Activated CD4-positive, CD25-positive, alpha-beta regulatory T cell treated with anti-CD3 and anti-CD28 coated beads, Interleukin-2, amount 50 U/mL, for 24 hours (primary cell): Measurements from ENCODE around the gene IRGC.
A peak's percentile ranks its signal among the peaks of the same experiment; 100 is the strongest.

Source experiments
- ATAC-seq, 2 donors: fragments of 150-1000 bp; cut with Tn5 transposase; one replicate each; pipeline ENCODE4 v1.10.0; 2021; ENCODE audit warnings: mild to moderate bottlenecking in 1 of 2, moderate library complexity in 1 of 2

IRGC gene

DNA sequence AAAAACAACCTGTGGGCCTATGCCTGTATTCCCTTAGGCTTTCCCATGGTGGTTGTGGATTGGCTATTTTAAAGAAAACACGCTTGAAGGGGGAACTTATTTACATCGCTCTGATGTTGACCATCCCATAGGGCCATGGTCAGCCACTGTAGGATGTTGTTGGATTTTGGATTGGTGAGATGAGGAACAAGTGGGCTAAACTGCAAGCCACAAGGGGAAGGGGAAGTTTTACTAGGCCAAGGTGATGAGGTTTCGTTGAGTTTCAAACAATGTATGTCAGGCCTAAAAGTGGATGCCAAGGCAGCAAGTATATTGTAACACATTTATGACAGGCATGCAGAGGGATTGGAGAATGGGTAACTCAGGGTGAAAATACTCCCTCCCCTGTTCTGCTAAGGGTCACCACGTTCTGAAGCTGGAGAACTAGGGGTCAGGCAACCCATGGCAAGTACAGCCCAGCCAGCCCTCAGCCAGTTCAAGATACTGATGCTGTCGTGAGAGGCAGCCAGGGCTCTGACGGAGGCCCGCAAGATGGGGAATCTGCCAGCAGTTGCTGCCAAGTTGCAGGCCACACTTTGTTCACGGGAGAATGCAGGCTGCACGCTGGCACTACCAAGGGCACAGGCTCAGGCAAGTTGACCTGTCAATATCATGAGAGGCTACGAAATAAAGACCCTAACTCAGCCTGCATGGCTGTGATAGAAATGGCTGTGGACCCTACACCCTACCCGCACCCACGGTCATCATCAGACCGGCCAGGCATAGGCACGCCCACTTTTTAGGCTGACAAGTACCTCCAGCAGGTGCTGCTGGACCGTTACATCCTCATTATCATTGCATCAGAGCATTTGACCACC is 11.1 kb downstream of the IRGC start:
- no peak for ATAC-seq

DNA sequence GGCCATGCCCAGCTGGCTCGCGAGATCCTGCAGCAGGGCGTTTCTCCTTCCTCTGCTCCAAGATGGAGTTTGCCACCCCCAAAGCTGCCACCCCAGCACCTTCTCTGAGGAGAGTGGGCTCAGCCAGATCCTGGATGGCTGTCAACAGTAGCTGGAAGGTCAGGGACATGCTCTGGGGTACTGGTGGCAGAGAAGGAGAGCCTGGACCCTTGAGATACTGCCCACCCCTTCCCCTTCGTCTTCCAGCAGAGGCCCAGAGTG is 11.6 kb downstream of the IRGC start:
- no peak for ATAC-seq

DNA sequence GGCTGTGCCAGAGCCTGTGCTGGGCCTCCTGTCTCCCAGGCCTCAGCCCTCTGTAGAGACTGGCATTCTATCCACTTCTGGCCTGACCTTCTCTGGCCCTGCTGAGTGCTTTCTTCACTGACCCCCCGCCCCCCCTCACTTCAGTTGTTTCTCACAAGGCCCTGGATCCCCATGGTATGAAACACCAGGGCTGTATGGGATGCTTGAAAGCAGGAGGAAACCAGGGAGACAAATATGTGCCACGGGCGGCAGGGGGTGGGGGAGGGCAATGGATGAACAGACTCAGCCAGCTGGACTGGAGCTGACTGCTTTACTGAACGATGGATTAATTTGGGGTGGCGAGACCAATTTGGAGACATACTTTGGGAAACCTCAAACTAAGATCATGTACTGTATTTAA is 14.0 kb downstream of the IRGC start:
- no peak for ATAC-seq

DNA sequence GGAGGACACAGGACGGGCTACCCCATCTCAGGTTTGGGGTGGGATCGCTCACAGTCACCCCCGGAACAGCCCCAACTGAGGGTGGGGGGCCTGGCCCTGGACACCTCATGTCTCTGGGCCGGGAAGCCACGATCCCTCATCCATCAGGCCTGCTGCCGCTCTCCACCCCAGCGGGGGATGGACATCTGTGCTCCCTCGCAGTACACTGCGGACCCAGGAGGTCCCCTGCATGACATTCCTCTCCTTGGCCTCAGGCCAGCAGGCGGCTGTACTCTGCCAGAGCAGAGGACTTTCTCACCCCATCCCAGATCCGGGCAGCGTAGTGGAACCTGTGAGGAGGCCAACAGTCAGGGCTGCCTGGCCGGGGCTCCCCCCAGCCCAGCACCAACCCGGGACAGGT is 15.5 kb downstream of the IRGC start:
- ATAC-seq, result no peak

DNA sequence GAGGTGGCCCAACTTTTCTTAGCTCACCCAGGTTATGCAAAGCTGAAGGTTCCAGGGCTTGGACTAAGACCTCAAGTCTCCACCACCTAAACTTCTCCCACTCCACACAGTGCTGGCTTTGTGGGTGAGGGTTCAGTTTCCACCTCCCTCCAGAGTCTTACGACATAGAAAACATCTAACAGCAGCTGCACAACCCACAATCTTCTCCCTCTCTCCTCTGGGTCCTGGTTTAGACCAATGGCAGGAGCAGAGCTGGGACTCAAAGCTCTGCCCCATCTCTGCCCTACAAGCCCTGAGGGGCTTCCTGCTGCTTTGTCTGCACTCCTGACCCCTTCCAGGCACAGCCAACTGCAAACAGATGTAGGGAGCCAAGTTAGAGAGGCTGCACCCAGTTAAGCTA is 16.0 kb downstream of the IRGC start:
- ATAC-seq, result no peak

DNA sequence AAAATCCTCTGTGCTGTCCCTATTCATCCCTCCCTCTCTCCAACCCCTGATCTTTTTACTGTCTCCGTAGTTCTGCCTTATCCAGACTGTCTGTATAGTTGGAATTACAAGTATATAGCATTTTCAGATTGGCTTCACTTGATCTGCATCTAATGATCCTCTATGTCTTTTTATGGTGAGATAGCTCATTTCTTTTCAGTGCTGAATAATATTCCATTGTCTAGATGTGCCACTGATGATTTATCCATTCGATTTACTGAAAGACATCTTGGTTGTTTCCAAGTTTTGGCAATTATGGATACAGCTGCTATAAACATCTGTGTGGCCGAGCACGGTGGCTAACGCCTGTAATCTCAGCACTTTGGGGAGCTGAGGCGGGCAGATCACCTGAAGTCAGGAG is 19.1 kb downstream of the IRGC start:
- ATAC-seq, result no peak

DNA sequence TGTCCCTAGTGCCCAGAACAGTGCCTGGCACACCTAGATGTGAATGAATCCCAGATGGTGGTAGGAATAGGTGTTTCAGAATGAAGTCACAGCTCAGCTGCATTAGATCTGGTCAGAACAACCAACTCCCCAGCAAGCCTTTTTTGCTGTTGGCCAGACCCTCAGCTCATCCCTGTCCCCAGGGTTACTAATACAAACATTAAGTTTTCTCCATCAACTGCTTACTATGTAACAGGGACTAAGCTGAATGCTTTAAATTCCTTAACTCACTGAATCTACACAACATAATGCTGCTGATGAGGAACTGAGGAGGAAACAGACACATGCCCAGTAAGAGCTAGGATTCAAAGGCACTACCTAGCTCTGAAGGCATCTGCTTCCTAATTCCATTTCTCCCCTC is 20.1 kb downstream of the IRGC start:
- no peak for ATAC-seq

DNA sequence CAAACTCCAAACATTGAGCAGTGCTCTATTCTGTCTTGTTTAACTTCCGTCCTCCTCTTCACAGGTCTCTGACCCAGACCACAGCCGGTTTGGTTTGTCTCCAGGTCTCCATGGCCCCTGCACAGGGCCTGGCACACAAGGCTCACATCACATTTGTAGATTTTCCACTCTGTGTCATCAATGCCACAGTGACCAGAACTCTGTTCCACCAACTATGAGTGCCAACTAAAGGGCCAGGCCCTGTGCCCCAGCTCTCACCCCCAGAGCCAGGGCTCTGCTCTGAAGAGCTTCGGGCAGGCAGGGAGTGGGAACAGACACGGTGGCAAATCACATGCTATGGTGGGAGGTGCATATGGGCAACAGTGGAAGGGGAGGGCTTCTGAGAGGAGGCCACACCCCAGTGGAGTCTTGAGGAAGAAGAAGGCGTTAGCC is 22.9 kb downstream of the IRGC start:
- no peak for ATAC-seq

DNA sequence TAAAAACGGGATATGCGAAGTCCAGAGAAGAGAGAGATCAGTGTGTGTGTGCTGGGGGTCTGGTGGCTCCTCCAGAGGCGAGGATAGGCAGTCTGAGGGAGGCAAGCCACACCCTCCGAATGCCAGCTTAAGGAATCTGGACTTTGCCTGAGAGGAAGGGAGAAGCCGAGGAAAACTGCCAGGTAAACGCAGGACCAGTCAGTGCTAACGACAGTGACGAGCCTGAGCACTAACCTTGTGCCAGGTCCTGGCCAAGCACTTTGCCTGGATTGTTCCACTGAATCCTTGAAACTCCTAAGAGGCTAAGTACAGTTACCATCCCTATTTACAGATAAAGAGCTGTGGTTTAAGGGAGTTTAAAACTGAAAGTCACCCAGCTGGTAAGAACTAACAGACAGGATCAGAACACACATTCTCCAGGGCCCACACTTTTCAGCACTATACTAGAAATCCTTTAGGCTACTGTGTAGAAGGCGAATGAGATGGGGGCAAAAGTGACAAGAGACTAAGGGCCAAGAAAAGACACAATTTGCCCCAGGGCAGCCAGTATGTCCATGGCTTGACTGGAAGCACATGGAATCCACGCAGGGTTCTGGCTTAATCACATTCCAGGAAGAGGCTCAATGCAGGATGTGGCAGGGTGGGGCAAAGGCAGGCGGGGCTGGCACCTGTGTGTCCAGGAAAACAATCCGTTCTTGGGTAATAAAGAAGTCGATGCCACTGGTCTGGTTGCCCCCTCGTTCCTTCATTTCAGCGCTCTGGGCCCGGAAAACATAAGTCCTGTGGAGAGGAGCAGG is 23.8 kb downstream of the IRGC start:
- no peak for ATAC-seq

DNA sequence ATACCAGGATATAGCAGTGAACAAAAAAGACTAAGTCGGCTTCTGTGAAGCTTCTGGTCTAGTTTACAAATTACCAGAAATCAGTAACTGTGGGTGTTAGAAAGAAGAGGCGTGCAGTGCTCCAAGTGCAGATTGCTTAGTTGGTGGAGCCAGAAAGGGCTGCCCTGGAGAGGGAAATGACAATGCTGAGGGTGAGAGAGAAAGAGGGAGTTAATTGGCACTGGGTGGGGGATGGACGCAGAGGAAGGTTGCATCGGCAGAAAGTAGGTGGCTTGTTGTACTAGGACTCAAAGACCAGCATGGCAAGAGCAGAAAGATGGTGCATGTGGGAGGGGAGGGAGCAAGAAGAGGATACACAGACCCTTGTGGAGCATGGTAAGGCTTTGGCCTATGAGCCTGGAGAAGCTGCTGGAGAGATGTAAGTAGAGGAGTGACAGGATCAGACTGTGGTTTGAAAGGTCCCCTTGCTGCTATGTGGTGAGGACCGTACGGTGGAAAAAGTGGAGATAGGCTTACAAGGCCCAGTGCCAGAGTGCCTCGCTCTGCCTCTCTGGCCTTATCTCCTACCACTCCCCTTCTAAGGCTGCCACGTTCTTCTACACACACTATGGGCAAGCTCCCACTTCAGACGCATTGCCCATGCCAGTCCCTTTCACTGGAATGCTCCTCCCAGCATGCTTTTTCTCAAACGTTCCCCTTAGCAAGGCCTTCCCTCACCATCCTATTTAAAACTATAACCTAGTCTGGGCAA is 25.4 kb downstream of the IRGC start:
- ATAC-seq, result no peak

DNA sequence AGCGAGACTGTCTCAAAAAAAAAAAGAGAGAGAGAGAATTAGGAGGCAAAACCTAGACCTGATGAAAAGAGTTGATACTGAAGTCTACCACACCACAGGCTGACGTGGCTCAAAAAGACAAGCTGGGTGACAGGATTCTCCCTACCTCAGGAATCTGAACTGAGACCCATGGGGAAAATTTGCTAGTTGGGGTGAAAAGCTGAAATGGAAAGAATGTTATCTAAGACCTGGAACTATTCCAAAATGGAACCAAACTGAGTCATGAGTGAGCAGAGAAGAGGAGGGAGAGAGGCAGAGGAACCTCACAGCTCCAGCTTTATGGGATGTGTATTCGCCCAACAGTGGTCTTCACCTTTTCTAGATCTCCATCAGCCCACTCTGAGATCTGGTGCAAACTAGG is 27.2 kb downstream of the IRGC start:
- ATAC-seq, result no peak

DNA sequence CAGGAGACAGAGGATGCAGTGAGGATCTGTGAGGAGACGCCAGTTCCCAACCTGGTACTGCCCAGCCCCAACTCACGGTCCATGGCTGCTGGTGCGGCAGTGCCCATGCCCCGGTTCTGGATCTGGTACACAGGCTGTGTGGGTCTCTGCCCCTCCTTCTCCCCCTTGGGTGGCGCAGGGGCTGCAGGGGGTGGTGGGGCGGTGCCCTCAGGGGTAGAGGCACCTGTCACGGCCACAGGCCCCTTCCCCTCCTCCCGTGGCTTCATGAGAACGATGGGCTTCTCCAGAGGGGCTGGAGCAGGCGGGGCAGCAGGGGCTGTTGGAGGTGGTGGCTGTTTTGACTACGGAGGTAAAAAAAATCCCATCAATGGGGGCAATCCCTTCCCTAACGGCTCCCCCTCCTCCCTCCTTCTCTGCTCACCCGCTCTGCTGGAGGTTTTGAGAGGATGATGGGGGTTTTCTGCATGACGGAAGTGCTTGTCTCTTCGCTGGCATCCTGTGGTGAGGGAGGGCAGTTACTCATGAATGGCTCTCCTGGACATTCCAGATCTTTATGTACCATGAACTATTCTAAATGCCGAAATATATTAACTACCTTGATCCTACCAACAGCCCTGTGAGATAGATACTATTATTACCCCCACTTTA is 31.8 kb downstream of the IRGC start:
- peak in 1 of 2 donors; percentile 40 for ATAC-seq

DNA sequence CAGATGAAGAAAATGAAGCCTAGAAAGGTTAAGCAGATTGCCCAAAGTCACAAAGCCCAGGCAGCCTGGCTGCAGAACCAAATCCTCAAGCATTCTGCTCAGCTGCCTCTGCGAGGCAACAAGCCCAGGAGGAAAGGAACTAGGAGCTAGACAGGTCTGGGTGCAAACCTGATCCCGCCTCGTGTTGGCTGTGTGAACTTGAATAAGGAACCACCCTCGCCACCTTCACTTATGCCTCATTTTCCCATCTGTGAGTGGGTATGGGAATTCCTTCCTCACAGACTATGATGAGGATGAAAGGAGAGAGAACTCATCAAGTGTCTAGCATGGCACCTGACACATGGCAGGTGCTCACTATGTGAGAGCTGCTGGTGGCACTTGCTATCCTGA is 32.3 kb downstream of the IRGC start:
- no peak for ATAC-seq

DNA sequence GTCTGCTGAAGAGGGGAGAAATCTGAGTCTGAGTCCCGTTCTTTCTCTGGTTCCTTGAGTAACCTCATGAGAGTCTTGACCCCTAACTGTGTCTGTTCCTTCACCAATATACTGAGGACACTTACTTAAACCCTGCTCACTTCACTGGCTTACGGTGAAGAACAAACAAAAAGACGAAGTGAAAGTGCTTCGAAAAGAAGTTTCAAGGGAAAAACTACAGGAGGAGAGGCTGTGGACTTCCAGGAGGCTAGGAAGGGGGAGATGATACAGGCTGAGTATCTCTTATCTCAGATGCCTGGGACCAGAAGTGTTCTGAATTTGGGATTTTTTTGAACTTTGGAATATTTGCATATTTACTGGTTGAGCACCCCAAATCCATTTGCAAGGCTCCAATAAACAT is 32.8 kb downstream of the IRGC start:
- ATAC-seq, result no peak

DNA sequence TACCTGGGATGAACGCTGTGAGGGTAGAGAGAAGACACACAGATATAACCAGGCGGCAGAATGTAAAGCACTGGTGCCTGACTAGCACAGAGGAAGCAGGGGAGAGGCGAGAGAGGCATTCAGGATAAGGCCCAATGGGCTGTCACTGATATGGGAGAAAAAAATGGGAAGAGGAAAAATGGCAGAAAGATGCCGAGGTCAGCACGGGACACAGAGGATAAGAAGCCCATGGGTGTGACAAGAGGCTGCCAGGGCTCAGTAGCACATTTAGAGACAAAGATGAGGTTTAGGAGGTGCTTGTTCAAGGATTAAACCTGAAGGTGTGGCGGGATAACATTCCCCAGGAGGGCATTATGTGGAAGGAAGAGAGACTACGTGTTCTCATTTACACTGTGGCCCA is 33.3 kb downstream of the IRGC start:
- ATAC-seq, result no peak

DNA sequence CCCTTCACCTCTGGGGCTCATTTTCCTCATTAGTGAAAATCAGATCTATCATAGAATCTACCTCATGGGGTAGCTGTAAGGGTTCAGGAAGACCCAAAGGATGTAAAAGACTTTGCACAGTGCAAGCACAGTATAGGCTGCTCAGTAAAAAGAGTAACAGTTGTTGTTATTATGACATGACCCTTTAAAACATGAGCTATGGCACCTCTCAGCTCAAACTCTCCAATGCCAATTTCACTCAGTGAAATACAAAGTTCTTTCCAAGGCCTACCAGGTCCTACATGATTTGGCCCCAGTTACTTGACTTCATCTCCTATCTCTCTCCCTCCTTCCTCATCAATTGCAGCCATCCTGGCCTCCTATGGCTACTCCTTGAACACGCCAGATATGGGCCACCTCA is 34.0 kb downstream of the IRGC start:
- ATAC-seq, result no peak

DNA sequence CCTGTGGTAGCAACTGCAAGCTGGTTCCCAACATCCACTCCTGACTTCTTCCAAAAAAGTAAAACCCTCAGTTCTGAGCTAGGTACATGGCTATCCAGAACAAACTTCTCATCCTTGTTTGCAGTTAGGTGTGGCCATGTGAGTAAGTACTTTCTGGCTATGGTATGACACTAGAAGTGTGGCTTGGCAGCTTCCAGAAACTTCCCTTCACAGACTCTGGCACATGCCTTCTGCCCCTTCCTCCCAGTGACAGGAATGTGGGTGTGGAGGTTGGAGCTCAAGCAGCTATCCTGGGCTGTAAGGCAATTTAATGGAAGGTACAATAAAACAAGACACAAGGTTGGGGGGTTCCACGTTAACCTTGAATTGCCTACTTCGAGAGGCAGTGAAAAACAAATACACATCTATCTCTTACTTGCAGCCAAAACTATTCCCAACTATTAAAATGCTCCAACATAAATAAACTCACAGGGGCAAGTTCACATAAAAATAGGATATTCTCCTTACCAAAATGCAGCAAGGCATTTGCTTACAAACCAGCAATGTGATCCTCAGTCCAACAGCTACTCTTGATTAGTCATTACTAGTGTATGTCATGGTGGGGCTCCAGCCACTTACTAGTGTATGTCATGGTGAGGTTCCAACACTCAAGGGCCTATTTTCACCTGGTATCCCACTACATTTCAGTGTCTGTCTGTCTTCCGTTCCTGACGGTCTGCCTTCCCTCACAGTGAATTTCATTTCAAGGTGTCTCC is 35.8 kb downstream of the IRGC start:
- no peak for ATAC-seq

DNA sequence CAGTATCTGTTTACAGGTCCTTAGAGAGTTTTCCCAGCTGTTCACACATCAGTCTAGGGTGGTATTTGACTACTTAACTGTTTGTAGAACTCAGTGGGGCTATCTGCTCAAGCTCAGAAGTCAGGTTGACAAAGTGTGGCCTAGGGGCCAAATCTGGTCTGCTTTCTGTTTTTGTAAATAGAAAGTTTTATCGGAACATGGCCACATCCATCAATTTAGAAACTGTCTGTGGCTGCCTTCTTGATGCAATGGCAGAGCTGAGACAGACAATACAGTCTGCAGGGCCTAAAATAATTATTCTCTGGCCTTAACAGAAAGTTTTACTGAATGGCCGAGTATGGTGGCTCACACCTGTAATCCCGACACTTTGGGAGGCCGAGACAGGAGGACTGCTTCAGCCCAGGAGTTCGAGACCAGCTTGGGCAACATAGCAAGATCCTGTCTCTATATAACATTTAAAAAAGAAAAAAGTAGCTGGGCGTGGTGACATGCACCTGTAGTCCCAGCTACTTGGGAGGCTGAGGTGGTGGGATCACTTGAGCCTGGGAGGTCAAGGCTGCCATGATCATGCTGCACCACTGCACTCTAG is 36.5 kb downstream of the IRGC start:
- ATAC-seq, result no peak

DNA sequence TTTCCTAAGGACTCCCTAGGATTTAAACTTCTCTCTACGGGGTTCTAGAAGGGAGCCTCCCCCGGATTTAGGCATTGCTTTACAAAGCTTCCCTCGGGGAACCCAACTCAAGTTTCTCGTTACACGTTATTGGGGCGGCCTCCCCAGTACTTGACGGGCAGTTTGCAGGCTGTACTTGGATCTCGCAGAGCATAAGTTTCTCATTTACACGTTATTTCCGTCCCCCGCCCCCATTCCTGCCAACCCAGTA is 38.3 kb downstream of the IRGC start:
- no peak for ATAC-seq

DNA sequence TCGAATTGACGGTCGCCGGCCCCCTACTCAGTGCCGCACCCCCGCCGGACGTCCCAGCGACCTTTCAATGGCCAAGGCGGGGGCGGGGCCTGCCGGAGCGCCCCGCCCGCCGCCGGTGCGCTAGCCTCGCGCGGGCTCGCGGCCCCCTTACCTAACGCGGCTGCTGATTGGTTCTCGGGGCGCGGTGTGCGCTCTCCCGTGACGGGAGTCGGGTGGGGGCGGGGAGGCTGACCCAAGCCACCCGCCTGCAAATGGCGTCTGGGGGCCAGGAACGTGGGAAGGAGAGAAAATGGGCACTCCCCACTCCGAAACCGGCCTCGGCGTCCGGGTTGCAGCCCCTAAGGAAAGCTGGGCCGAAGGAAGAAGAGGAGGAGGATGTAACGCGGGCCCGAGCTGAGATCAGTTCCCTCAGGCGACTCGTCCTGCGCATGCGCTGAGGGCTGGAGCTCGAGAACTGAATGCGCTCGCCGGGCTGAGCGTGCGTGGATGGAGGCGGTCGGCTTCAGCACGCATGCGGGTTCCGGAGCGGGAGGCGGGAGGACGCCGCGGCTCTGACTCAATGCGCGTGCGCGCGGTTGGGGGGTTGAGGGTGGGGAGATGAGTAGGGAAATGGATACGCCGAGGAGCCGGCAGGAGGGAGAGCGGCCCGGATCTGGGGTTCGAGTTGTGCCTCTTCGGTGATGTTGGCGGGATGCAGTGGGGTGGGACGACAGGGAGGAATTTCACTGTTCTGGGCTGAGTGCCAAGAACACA is 38.8 kb downstream of the IRGC start, which contains the start of gene SMG9:
Gene SMG9, minus strand, starts transcription at position 460 of the 753 bp plus-strand sequence. CDS start 4,221 bp downstream, outside the sequence.
- ATAC-seq, result peak; percentile 84

DNA sequence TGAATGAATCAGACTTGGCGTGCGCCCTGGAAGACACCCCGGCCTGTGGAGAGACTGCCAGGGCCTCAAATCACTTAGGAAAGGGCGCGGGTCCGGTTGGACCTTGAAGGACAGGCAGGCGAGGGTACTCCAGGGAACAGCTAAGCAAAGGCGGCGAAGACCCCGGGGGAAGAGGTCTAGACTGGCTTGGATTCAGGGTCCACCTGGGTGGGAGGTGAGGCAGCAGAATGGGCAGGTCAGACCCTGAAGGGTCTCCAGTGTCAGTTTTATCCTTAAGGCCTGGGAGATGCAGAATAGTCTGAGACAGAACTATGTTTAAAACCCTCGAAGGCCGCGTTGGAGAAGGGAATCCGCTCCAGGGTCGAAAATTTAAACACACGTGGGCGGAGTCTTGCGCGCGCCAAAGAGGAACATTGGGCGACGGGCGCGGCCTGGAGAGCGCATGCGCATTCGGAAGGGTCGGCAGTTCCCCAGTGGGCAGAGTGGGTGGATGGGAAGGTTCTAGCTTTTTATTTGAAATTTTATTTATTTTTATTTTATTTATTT is 39.5 kb downstream of the IRGC start:
- ATAC-seq, result peak in 1 of 2 donors; percentile 6
